B cell (primary cell): ENCODE measurements around the gene DIP2B. TPM values are rescaled to one million over a fixed set of nuclear protein-coding genes. Genes with fewer than 3 reads are reported as not detected.
A peak's percentile ranks its signal among the peaks of the same experiment; 100 is the strongest.

Experiments used
- ATAC-seq: fragments of 200-7000 bp; cut with Tn5 transposase; one replicate; pipeline ENCODE4 v1.10.0; 2021; ENCODE audit warnings: low read depth, mild to moderate bottlenecking, moderate number of reproducible peaks, moderate library complexity
- CTCF ChIA-PET: fragments of 350-600 bp; sonication (Branson Sonifier 250); formaldehyde crosslinking; loops from one replicate; lab custom pipeline; 2021; ENCODE audit warnings: antibody characterized with exemption, inconsistent platforms; lab: Charles Lee
- POLR2A ChIA-PET: fragments of 350-600 bp; sonication (Branson Sonifier 250); formaldehyde crosslinking; loops from one replicate; lab custom pipeline; 2021; ENCODE audit warnings: antibody characterized with exemption; lab: Charles Lee
- DNase-seq: peaks from one replicate; pipeline ENCODE4 v3.0.0; 2013
- H2AFZ ChIP-seq: 2 replicates; pipeline ENCODE4 v1.6.1; 2012; ENCODE audit warnings: mild to moderate bottlenecking, low read depth, low read length; ENCODE audit not compliant: insufficient read depth, poor library complexity, severe bottlenecking
- H3K27ac ChIP-seq, 2 donors: 1 replicate in 1 of 2; 2 replicates in 1 of 2; pipeline ENCODE4 v1.5.1; 2012 to 2013; ENCODE audit warnings: low read length in 2 of 2, mild to moderate bottlenecking in 2 of 2, moderate library complexity in 1 of 2
- H3K27me3 ChIP-seq, 4 experiments: fragments of 200-600 bp in 1 of 4; sonication (generic) in 1 of 4; replicated peaks in 1 of 4; 1 replicate in 2 of 4; 2 replicates in 2 of 4; pipeline versions ENCODE4 v1.6.1 to v1.7.0; 2013 to 2016; ENCODE audit warnings: low read length in 3 of 4, mild to moderate bottlenecking in 2 of 4, mixed read lengths in 1 of 4, moderate library complexity in 1 of 4; ENCODE audit not compliant: insufficient read depth in 4 of 4, control insufficient read depth in 3 of 4; ENCODE audit errors: control extremely low read depth in 1 of 4
- H3K36me3 ChIP-seq, 2 experiments: replicated peaks in 1 of 2; 1 replicate in 1 of 2; 2 replicates in 1 of 2; pipeline versions ENCODE4 v1.6.1 to v1.7.1; 2013; ENCODE audit warnings: low read length in 1 of 2; ENCODE audit not compliant: insufficient read depth in 2 of 2, control insufficient read depth in 1 of 2; ENCODE audit errors: control extremely low read depth in 1 of 2, extremely low read depth in 1 of 2
- H3K4me1 ChIP-seq, 2 donors: fragments of 200-600 bp in 1 of 2; sonication (generic) in 1 of 2; 1 replicate in 1 of 2; 2 replicates in 1 of 2; pipeline versions ENCODE4 v1.5.1 to v1.6.1; 2013 to 2017; ENCODE audit warnings: low read length in 2 of 2; ENCODE audit not compliant: control insufficient read depth in 2 of 2, insufficient read depth in 2 of 2
- H3K4me2 ChIP-seq: replicated peaks from 2 replicates; pipeline ENCODE3; 2012; ENCODE audit warnings: mild to moderate bottlenecking, low read depth, low read length; ENCODE audit not compliant: poor library complexity, severe bottlenecking
- H3K4me3 ChIP-seq, 5 experiments: fragments of 200-600 bp in 1 of 5; sonication (generic) in 1 of 5; 1 replicate in 3 of 5; 2 replicates in 2 of 5; pipeline versions ENCODE4 v1.5.1 to v1.7.0; 2011 to 2016; ENCODE audit warnings: low read length in 4 of 5, mild to moderate bottlenecking in 4 of 5, low read depth in 2 of 5, control low read depth in 1 of 5, moderate library complexity in 1 of 5; ENCODE audit not compliant: insufficient read depth in 1 of 5; ENCODE audit errors: control extremely low read depth in 1 of 5, extremely low read depth in 1 of 5
- H3K79me2 ChIP-seq: fragments of 200-600 bp; sonication (generic); one replicate; pipeline ENCODE4 v1.6.0; 2016; ENCODE audit warnings: low read length; ENCODE audit not compliant: control insufficient read depth, insufficient read depth
- H3K9ac ChIP-seq: fragments of 200-600 bp; sonication (generic); 2 replicates; pipeline ENCODE4 v1.6.1; 2017; ENCODE audit warnings: mild to moderate bottlenecking, low read length, moderate library complexity
- H3K9me3 ChIP-seq, 3 donors: one replicate each; pipeline versions ENCODE4 v1.6.1 to v1.7.1; 2013; ENCODE audit warnings: low read length in 2 of 3; ENCODE audit not compliant: control insufficient read depth in 2 of 3, insufficient read depth in 1 of 3; ENCODE audit errors: control extremely low read depth in 1 of 3
- H4K20me1 ChIP-seq: 2 replicates; pipeline ENCODE4 v1.6.0; 2012; ENCODE audit warnings: mild to moderate bottlenecking, low read length; ENCODE audit not compliant: insufficient read depth, control insufficient read depth, poor library complexity, severe bottlenecking
- H3K27ac Mint-ChIP-seq: one replicate; pipeline ENCODE4 v1.8.0; 2021; ENCODE audit warnings: mixed read lengths
- H3K27me3 Mint-ChIP-seq: one replicate; pipeline ENCODE4 v1.8.0; 2021; ENCODE audit warnings: mixed read lengths
- H3K4me1 Mint-ChIP-seq: one replicate; pipeline ENCODE4 v1.8.0; 2021; ENCODE audit warnings: mixed read lengths
- H3K4me3 Mint-ChIP-seq: one replicate; pipeline ENCODE4 v1.8.0; 2021; ENCODE audit warnings: mixed read lengths
- H3K9me3 Mint-ChIP-seq: one replicate; pipeline ENCODE4 v1.8.0; 2022; ENCODE audit warnings: mixed read lengths; ENCODE audit not compliant: insufficient read depth
- CTCF ChIP-seq: fragments of 200-600 bp; IDR thresholded peaks from one replicate; pipeline ENCODE4 v1.8.0; 2022; ENCODE audit warnings: antibody characterized with exemption, mild to moderate bottlenecking
- EZH2 ChIP-seq: IDR thresholded peaks from 2 replicates; pipeline ENCODE4 v1.6.1; 2012; ENCODE audit warnings: borderline replicate concordance, low read depth, mild to moderate bottlenecking, moderate library complexity, low read length; ENCODE audit not compliant: insufficient read depth, poor library complexity, severe bottlenecking
- WGBS: methylation state at CpG from one replicate; pipeline ENCODE4 v1.1.5; 2013; ENCODE audit warnings: missing lambda C conversion rate; ENCODE audit not compliant: insufficient coverage; 5-methylcytosine and 5-hydroxymethylcytosine counted together
- intact Hi-C: fragments of 100-400 bp; cut with micrococcal nuclease; formaldehyde crosslinking; loops from one replicate; pipeline ENCODE4 v1.10.0; 2022
- polyA minus RNA-seq: library from RNA; depleted of rRNA, polyadenylated mRNA; stranded (reverse); fragments of >200 nt; gene quantifications from 2 replicates; pipeline ENCODE4 v1.2.3, GENCODE V29; 2012
- polyA plus RNA-seq: library from polyadenylated mRNA; depleted of rRNA; stranded (reverse); fragments of >200 nt; gene quantifications from 2 replicates; pipeline ENCODE4 v1.2.3, GENCODE V29; 2012
- total RNA-seq, 2 donors: library from RNA; stranded (reverse); fragments of 120-200 nt in 1 of 2; gene quantifications; 1 replicate in 1 of 2; 2 replicates in 1 of 2; pipeline versions ENCODE4 v1.2.3 to v1.2.4, GENCODE V29; 2013 to 2022

Gene DIP2B
- total RNA-seq, result 38.8 and 45.5 TPM in 2 replicates
- total RNA-seq (2013), result 27.9 TPM
- 16.4 and 21.3 TPM in 2 replicates for polyA plus RNA-seq
- polyA minus RNA-seq, result 33.0 and 49.7 TPM in 2 replicates

- H3K27ac Mint-ChIP-seq, result peak within 1 kb of the TSS; percentile 94
These were observed at the start of gene DIP2B for GRCh38 chr12:50504798-50505674. TSS of gene DIP2B (plus strand) at chr12:50504985. CDS start at chr12:50505141, 156 bp downstream.

More at GRCh38 chr12:50504798-50505674, at the start of gene DIP2B:
- Mint-ChIP-seq H3K4me3 (peak within 1 kb of the TSS; percentile 94), H3K27me3 (no peaks in the 10 kb centered on the region), H3K9me3 (no peaks in the 10 kb centered on the region), H3K4me1 (peaks cover 46% of the 10 kb centered on the region)
- no peak for TF ChIP-seq EZH2
- TF ChIP-seq CTCF, result peak; percentile 87
- DNase-seq, result peak; percentile 96
- peak within 1 kb of the TSS; percentile 83 for H2AFZ ChIP-seq
- H3K27ac ChIP-seq, result peak within 1 kb of the TSS; percentile 65 to 89
- ChIA-PET CTCF (interaction anchor here (0.6 to 9.8 kb wide), 27 partner anchors 9 to 420 kb away, joined by 3 to 184 read pairs (median 4); a partner anchor contains a TSS), POLR2A (interaction anchor here (0.6 to 1.9 kb wide), 5 partner anchors 10 to 1134 kb away, joined by 4 to 11 read pairs (median 10); no protein-coding TSS in a partner anchor)
- under 1% methylated on average over 61 of the region's 77 CpGs for WGBS
- peak within 1 kb of the TSS; percentile 81 for H3K9ac ChIP-seq
- peaks cover 9% of the 10 kb centered on the region for H4K20me1 ChIP-seq
- ATAC-seq, result peak; percentile 89
- H3K79me2 ChIP-seq, result peaks cover 62% of the 10 kb centered on the region
- H3K36me3 ChIP-seq, result no peaks in the 10 kb centered on the region
- H3K4me3 ChIP-seq, result peak within 1 kb of the TSS; percentile 74 to 99 (median 87)
- intact Hi-C loops, result loop anchor here (1.0 to 10.0 kb wide), 5 partner anchors 50 to 420 kb away; a partner anchor contains a TSS
- peak within 1 kb of the TSS; percentile 86 for H3K4me2 ChIP-seq
- peaks cover 42 to 45% of the 10 kb centered on the region in 2 donors for H3K4me1 ChIP-seq
- peaks cover 0 to 13% (median under 1%) of the 10 kb centered on the region in 3 donors for H3K9me3 ChIP-seq
- no peaks in the 10 kb centered on the region for H3K27me3 ChIP-seq
